A673 (cell line): Measurements from ENCODE around the gene KIF5C.

Source experiments
- CTCF ChIP-seq: fragments of 300-800, 200-600 bp; sonication (generic); conservative IDR thresholded peaks from 2 replicates; pipeline ENCODE4 v1.5.1; 2017; ENCODE audit warnings: low read depth, mild to moderate bottlenecking, antibody characterized with exemption, low read length, moderate library complexity, mixed read lengths
- EZH2 ChIP-seq: fragments of 200-600 bp; sonication (generic); IDR thresholded peaks from 2 replicates; pipeline ENCODE4 v1.6.1; 2017; ENCODE audit warnings: borderline replicate concordance, low read depth, mild to moderate bottlenecking, mixed read lengths, antibody characterized with exemption, low read length; ENCODE audit not compliant: poor library complexity, severe bottlenecking

GRCh38 chr2:148901142-148901541, 26.1 kb downstream of the KIF5C start:
- no peak for TF ChIP-seq EZH2
- TF ChIP-seq CTCF = no peak
